CD8-positive, alpha-beta memory T cell (primary cell): ENCODE data around the gene LPCAT1. TPM values are rescaled to one million over a fixed set of nuclear protein-coding genes. Genes with fewer than 3 reads are reported as not detected.

Source experiments
- CTCF ChIA-PET: fragments of 350-600 bp; sonication (Branson Sonifier 250); formaldehyde crosslinking; loops from one replicate; lab custom pipeline; 2021; ENCODE audit warnings: antibody characterized with exemption; lab: Charles Lee
- POLR2A ChIA-PET: fragments of 350-600 bp; sonication (Branson Sonifier 250); formaldehyde crosslinking; loops from one replicate; lab custom pipeline; 2021; ENCODE audit warnings: antibody characterized with exemption; lab: Charles Lee
- DNase-seq, 5 donors: peaks; one replicate each; pipeline versions ENCODE4 v3.0.0 to v3.0.0-alpha.2; 2020 to 2022; ENCODE audit warnings: mixed read lengths in 1 of 5
- H3K27ac ChIP-seq: one replicate; pipeline ENCODE4 v1.7.0; 2013; ENCODE audit warnings: low read depth, mild to moderate bottlenecking, low read length, moderate library complexity
- H3K27me3 ChIP-seq: 2 replicates; pipeline ENCODE4 v1.7.0; 2013; ENCODE audit warnings: low read length, mild to moderate bottlenecking; ENCODE audit not compliant: insufficient read depth, poor library complexity, severe bottlenecking
- H3K36me3 ChIP-seq: 2 replicates; pipeline ENCODE4 v1.7.0; 2013; ENCODE audit warnings: mild to moderate bottlenecking, low read length, moderate library complexity; ENCODE audit not compliant: insufficient read depth
- H3K4me1 ChIP-seq: 2 replicates; pipeline ENCODE4 v1.7.0; 2013; ENCODE audit warnings: mild to moderate bottlenecking, low read length, moderate library complexity; ENCODE audit not compliant: insufficient read depth
- H3K4me3 ChIP-seq: 2 replicates; pipeline ENCODE4 v1.7.0; 2013; ENCODE audit warnings: mild to moderate bottlenecking, low read length
- H3K9me3 ChIP-seq: 2 replicates; pipeline ENCODE4 v1.7.0; 2013; ENCODE audit warnings: mild to moderate bottlenecking, low read length
- H3K27ac Mint-ChIP-seq, 8 donors: one replicate each; pipeline ENCODE4 v1.8.0; 2020 to 2021; ENCODE audit warnings: mixed read lengths in 8 of 8, mild to moderate bottlenecking in 6 of 8, inconsistent platforms in 3 of 8, moderate library complexity in 3 of 8
- H3K27me3 Mint-ChIP-seq, 2 donors: one replicate each; pipeline ENCODE4 v1.8.0; 2020 to 2021; ENCODE audit warnings: mixed read lengths in 2 of 2, mild to moderate bottlenecking in 1 of 2, moderate library complexity in 1 of 2
- H3K36me3 Mint-ChIP-seq, 3 donors: one replicate each; pipeline ENCODE4 v1.8.0; 2020 to 2021; ENCODE audit warnings: mixed read lengths in 3 of 3, inconsistent platforms in 1 of 3, mild to moderate bottlenecking in 1 of 3
- H3K4me1 Mint-ChIP-seq, 3 donors: one replicate each; pipeline ENCODE4 v1.8.0; 2020 to 2021; ENCODE audit warnings: mixed read lengths in 3 of 3, inconsistent platforms in 1 of 3, mild to moderate bottlenecking in 1 of 3
- H3K4me3 Mint-ChIP-seq, 7 donors: one replicate each; pipeline ENCODE4 v1.8.0; 2020 to 2021; ENCODE audit warnings: mixed read lengths in 7 of 7, mild to moderate bottlenecking in 6 of 7, moderate library complexity in 4 of 7, inconsistent platforms in 2 of 7
- H3K9me3 Mint-ChIP-seq, 5 donors: one replicate each; pipeline ENCODE4 v1.8.0; 2020 to 2022; ENCODE audit warnings: mixed read lengths in 5 of 5, mild to moderate bottlenecking in 3 of 5, moderate library complexity in 2 of 5, inconsistent platforms in 1 of 5
- polyA plus RNA-seq: library from polyadenylated mRNA; unstranded; fragments of 300-500 nt; fragmentation: Illumina TruSeq; gene quantifications from one replicate; pipeline ENCODE4 v1.2.3, GENCODE V29; 2021
- total RNA-seq, 2 experiments: library from RNA; stranded (reverse); gene quantifications; one replicate each; pipeline ENCODE4 v1.2.3, GENCODE V29; 2021

The LPCAT1 gene
- total and polyA plus RNA-seq, 3 experiments from 2014 or later, result 92.5 to 101 (median 95.9) TPM

DNA sequence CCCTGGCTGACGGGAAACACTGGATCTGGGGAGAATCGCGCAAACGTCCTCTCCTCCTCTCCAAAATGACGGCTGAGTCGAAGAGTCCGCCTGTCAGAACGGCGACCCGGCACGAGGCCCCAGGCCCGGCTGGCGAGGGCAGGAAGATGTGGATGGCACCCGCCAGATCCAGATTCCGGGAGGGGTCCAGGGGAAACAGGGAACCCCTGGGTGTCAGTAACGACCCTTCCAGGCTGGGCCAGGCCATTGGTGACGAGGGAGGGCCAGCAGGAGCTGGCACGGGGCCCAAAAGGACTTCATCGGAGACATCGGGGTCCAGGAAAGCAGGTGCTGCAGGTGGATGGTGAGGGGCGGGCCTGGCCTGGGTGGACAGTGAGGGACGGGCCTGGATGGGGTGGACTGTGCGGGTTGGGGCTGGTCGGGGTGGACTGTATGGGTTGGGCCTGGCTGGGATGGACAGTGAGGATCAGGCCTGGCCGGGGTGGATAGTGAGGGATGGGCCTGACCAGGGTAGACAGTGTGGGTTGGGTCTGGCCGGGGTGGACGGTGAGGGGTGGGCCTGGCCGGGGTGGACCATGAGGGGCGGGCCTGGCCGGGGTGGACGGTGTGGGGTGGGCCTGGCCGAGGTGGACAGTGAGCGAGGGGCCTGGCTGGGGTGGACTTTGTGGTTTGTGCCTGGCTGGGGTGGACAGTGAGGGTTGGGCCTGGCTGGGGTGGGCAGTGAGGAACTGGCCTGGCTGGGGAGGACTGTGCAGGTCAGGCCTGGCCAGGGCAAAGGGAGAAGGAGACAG, 92.5 kb downstream of the LPCAT1 start:
- POLR2A ChIA-PET, result no interaction called here
- no peak overlapping the region for H3K4me3 Mint-ChIP-seq
- Histone ChIP-seq H3K9me3 (peaks cover 11% of the 10 kb centered on the region), H3K27ac (no peak overlapping the region), H3K27me3 (no peaks in the 10 kb centered on the region), H3K4me3 (no peak overlapping the region), H3K4me1 (no peaks in the 10 kb centered on the region), H3K36me3 (no peaks in the 10 kb centered on the region)
- no peak overlapping the region for H3K27ac Mint-ChIP-seq
- peaks cover 11 to 12% of the 10 kb centered on the region in 2 donors for H3K27me3 Mint-ChIP-seq
- H3K4me1 Mint-ChIP-seq, result no peaks in the 10 kb centered on the region
- H3K9me3 Mint-ChIP-seq, result peaks cover 22 to 46% (median 31%) of the 10 kb centered on the region in 5 donors
- CTCF ChIA-PET, result no interaction called here
- H3K36me3 Mint-ChIP-seq, result peaks cover 2 to 24% (median 3%) of the 10 kb centered on the region in 3 donors
- DNase-seq, result peak in 1 of 5 donors; percentile 42

DNA sequence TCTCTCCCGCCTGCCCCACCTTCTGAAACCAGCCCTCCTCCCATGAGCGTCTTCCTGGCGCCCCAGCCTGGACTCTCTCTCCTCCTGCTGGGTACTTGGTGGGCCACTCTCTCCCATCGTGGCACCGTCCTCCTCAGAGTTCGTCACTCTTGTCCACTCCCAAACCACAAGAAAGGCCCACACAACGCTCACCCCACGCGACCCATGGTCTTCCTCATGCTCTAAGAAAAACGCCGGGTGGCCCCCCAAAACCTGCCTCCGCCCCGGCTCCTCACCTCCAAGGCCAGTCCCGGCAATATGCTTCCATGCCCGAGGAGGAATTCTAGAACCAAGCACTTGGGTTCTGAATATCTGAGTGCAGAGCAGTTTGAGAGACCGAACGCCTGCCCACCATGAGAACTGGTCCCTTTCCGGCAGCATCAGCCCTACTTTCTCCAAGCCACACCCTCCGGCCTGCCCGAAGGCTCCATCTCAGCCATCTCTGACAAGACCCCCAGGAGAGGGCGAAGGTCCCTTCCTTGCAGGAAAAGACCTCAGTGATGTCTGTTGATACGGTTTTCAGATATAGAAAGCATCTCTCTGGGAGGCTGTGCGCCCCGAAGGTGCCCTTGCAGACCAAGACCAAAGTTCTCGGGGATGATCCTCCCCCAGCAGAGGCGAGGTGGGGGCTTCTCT, 93.5 kb downstream of the LPCAT1 start:
- ChIA-PET POLR2A (no interaction called here), CTCF (no interaction called here)
- Mint-ChIP-seq H3K36me3 (peaks cover 2 to 31% (median 3%) of the 10 kb centered on the region in 3 donors), H3K4me1 (no peaks in the 10 kb centered on the region), H3K9me3 (peaks cover 24 to 52% (median 33%) of the 10 kb centered on the region in 5 donors), H3K27me3 (peaks cover 12 to 16% of the 10 kb centered on the region in 2 donors), H3K4me3 (no peak overlapping the region), H3K27ac (no peak overlapping the region)
- no peak overlapping the region for H3K4me3 ChIP-seq
- H3K9me3 ChIP-seq, result peaks cover 11% of the 10 kb centered on the region
- no peaks in the 10 kb centered on the region for H3K36me3 ChIP-seq
- no peak overlapping the region for H3K27ac ChIP-seq
- no peaks in the 10 kb centered on the region for H3K4me1 ChIP-seq
- DNase-seq, result peak in 1 of 5 donors; percentile 45
- H3K27me3 ChIP-seq, result no peaks in the 10 kb centered on the region

DNA sequence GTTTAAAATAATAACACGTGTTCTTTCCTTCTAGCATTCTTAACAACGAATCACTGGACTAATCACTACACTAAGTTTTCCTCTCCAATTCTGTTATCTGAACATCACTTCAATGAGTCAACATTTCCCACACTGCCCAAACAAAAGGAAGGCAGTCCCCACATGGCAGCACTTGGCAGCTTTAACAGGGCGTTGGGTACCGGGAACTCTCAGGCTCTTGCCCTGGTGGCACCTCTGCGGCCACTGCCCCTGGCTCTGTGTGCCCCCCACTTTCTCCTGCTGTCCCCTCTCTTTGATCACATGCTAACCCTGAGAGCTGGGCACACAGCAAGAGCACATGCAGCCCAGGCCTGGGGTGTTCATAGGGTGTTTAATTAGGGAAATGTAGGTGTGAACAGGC, 94.3 kb downstream of the LPCAT1 start:
- Mint-ChIP-seq H3K9me3 (peaks cover 24 to 52% (median 33%) of the 10 kb centered on the region in 5 donors), H3K4me1 (no peaks in the 10 kb centered on the region), H3K36me3 (peaks cover 2 to 31% (median 3%) of the 10 kb centered on the region in 3 donors), H3K27me3 (peaks cover 12 to 14% of the 10 kb centered on the region in 2 donors), H3K4me3 (no peak overlapping the region), H3K27ac (no peak overlapping the region)
- Histone ChIP-seq H3K4me3 (no peak overlapping the region), H3K36me3 (no peaks in the 10 kb centered on the region), H3K27ac (no peak overlapping the region), H3K4me1 (no peaks in the 10 kb centered on the region), H3K9me3 (peaks cover 11% of the 10 kb centered on the region), H3K27me3 (no peaks in the 10 kb centered on the region)
- POLR2A ChIA-PET, result no interaction called here
- CTCF ChIA-PET, result no interaction called here
- DNase-seq, result no peak

DNA sequence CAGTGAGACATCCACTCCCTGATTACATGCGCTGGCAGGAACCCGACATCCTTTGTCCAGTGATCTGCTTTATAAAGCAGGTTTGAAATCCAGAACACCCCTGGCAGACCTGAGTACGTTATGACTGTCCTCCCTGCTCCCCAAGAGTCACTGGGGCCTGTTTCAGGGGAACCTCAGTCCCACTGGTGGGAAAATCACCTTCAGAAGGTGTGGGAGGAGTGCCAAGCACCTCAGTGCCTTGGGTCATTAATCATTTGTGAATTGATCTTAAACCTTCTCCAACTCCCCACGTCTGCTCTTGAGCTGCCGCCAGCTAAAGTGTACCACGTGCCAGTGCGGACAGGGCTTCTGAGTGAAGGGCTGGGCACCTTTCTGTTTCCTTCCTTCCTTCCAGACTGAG, 94.7 kb downstream of the LPCAT1 start:
- no peak overlapping the region for H3K4me3 Mint-ChIP-seq
- no peak overlapping the region for H3K27ac Mint-ChIP-seq
- no peaks in the 10 kb centered on the region for H3K4me1 ChIP-seq
- peaks cover 2 to 31% (median 3%) of the 10 kb centered on the region in 3 donors for H3K36me3 Mint-ChIP-seq
- H3K9me3 Mint-ChIP-seq, result peaks cover 24 to 52% (median 33%) of the 10 kb centered on the region in 5 donors
- peaks cover 11% of the 10 kb centered on the region for H3K9me3 ChIP-seq
- no peak overlapping the region for H3K27ac ChIP-seq
- DNase-seq, result no peak
- peaks cover 15 to 17% of the 10 kb centered on the region in 2 donors for H3K27me3 Mint-ChIP-seq
- ChIA-PET CTCF (no interaction called here), POLR2A (no interaction called here)
- H3K27me3 ChIP-seq, result no peaks in the 10 kb centered on the region
- H3K4me1 Mint-ChIP-seq, result no peaks in the 10 kb centered on the region
- no peak overlapping the region for H3K4me3 ChIP-seq
- no peaks in the 10 kb centered on the region for H3K36me3 ChIP-seq

DNA sequence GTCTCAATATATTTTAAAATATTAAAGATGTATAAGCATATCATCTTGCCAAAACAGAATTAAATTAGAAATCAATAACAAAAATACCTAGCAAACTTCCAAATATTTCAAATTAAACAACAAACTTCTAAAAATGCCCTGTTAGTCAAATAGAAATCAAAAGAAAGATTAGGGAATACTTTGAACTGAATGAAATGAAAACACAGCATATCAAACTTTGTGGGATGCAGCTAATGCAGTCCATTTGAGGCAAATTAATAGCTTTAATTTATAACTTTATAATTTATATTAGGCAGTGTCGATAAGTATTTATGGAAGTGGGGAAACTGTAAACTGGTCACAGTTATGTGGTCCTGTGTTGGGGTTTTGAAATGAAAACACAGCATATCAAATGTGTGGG, 95.7 kb downstream of the LPCAT1 start:
- no peaks in the 10 kb centered on the region for H3K4me1 ChIP-seq
- no peak overlapping the region for H3K4me3 Mint-ChIP-seq
- H3K36me3 ChIP-seq, result no peaks in the 10 kb centered on the region
- H3K27ac ChIP-seq, result no peak overlapping the region
- CTCF ChIA-PET, result no interaction called here
- POLR2A ChIA-PET, result no interaction called here
- H3K36me3 Mint-ChIP-seq, result peaks cover 2 to 26% (median 3%) of the 10 kb centered on the region in 3 donors
- peaks cover 11% of the 10 kb centered on the region for H3K9me3 ChIP-seq
- no peak overlapping the region for H3K4me3 ChIP-seq
- no peak for DNase-seq
- H3K27me3 Mint-ChIP-seq, result peaks cover 7 to 9% of the 10 kb centered on the region in 2 donors
- H3K27me3 ChIP-seq, result no peaks in the 10 kb centered on the region
- no peaks in the 10 kb centered on the region for H3K4me1 Mint-ChIP-seq
- no peak overlapping the region for H3K27ac Mint-ChIP-seq
- peaks cover 21 to 48% (median 33%) of the 10 kb centered on the region in 5 donors for H3K9me3 Mint-ChIP-seq

DNA sequence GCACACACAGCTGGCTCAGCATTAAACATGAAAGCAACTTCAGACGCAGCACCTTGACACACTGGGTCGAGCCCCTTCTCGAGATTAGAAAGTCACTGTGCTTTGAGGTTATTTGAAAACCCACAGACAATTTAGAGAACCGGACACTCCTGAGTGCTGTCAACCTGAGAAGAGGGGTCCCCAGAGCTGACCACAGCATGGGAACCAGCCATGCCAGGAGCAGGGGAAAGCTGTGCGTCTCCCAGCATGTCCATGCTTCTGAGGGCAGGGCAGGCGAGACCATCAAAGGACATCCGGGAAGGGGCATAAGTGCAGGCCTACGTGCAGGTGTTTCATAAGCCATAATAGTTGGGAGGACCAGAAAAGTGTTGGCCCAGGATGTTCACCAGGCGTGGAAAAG, 99.0 kb downstream of the LPCAT1 start:
- Histone ChIP-seq H3K27me3 (no peaks in the 10 kb centered on the region), H3K4me3 (no peak overlapping the region), H3K27ac (no peak overlapping the region), H3K4me1 (no peaks in the 10 kb centered on the region), H3K36me3 (no peaks in the 10 kb centered on the region), H3K9me3 (peaks cover 11% of the 10 kb centered on the region)
- CTCF ChIA-PET, result no interaction called here
- H3K27me3 Mint-ChIP-seq, result peaks cover 7 to 15% of the 10 kb centered on the region in 2 donors
- no peak overlapping the region for H3K4me3 Mint-ChIP-seq
- peaks cover 17 to 39% (median 31%) of the 10 kb centered on the region in 5 donors for H3K9me3 Mint-ChIP-seq
- peaks cover 2 to 26% (median 3%) of the 10 kb centered on the region in 3 donors for H3K36me3 Mint-ChIP-seq
- POLR2A ChIA-PET, result no interaction called here
- peak in 1 of 5 donors; percentile 23 for DNase-seq
- no peaks in the 10 kb centered on the region for H3K4me1 Mint-ChIP-seq
- H3K27ac Mint-ChIP-seq, result no peak overlapping the region

GRCh38 chr5:1423901-1424603, 99.7 kb downstream of the LPCAT1 start:
- Histone ChIP-seq H3K27me3 (no peaks in the 10 kb centered on the region), H3K9me3 (peaks cover 8% of the 10 kb centered on the region), H3K36me3 (no peaks in the 10 kb centered on the region), H3K4me1 (no peaks in the 10 kb centered on the region), H3K27ac (no peak overlapping the region), H3K4me3 (no peak overlapping the region)
- H3K27ac Mint-ChIP-seq, result no peak overlapping the region
- H3K4me1 Mint-ChIP-seq, result no peaks in the 10 kb centered on the region
- ChIA-PET CTCF (no interaction called here), POLR2A (no interaction called here)
- peak in 1 of 5 donors; percentile 35 for DNase-seq
- peaks cover 2 to 22% (median 3%) of the 10 kb centered on the region in 3 donors for H3K36me3 Mint-ChIP-seq
- H3K27me3 Mint-ChIP-seq, result peaks cover 7 to 15% of the 10 kb centered on the region in 2 donors
- no peak overlapping the region for H3K4me3 Mint-ChIP-seq
- peaks cover 13 to 32% (median 26%) of the 10 kb centered on the region in 5 donors for H3K9me3 Mint-ChIP-seq
